Mammary epithelial cell (primary cell): ENCODE measurements around the gene ALK.

Source experiments
- CTCF ChIP-seq, 2 donors: IDR thresholded peaks in 1 of 2; conservative IDR thresholded peaks in 1 of 2; 2 replicates each; pipeline ENCODE4 v1.5.1; 2011 to 2012; ENCODE audit warnings: inconsistent platforms in 2 of 2, low read length in 2 of 2, mild to moderate bottlenecking in 2 of 2, control low read depth in 1 of 2, low read depth in 1 of 2; ENCODE audit not compliant: insufficient read depth in 1 of 2; ENCODE audit errors: extremely low read depth in 1 of 2
- EZH2 ChIP-seq: IDR thresholded peaks from 2 replicates; pipeline ENCODE4 v1.6.1; 2012; ENCODE audit warnings: low read length, inconsistent platforms, borderline replicate concordance

GRCh38 chr2:29616569-29616968 lies 304.8 kb downstream of the ALK start:
- no peak for TF ChIP-seq CTCF (conservative IDR thresholded peaks at IDR 0.05 in 1 of 2, IDR thresholded peaks at IDR 0.05 in 1 of 2; ENCODE audit: extremely low read depth in 1 of 2, insufficient read depth in 1 of 2, low read depth in 1 of 2, low read length in 2 of 2)
- TF ChIP-seq EZH2, result no peak
